Brain microvascular endothelial cell (primary cell): ENCODE results near the gene VRK1.

Experiments used
- DNase-seq: peaks from one replicate; pipeline ENCODE4 v3.0.0-alpha.2; 2020
- H3K27ac ChIP-seq: fragments of 250-450 bp; sonication (Bioruptor Pico); 2 replicates; pipeline ENCODE4 v1.5.1; 2020; ENCODE audit warnings: mild to moderate bottlenecking, moderate library complexity
- H3K27me3 ChIP-seq: fragments of 250-450 bp; sonication (Bioruptor Pico); replicated peaks from 2 replicates; pipeline ENCODE4 v1.5.1; 2020; ENCODE audit warnings: mild to moderate bottlenecking
- H3K36me3 ChIP-seq: fragments of 250-450 bp; sonication (Bioruptor Pico); replicated peaks from 2 replicates; pipeline ENCODE4 v1.5.1; 2020; ENCODE audit warnings: mild to moderate bottlenecking
- H3K4me3 ChIP-seq: 2 replicates; pipeline ENCODE4 v1.5.1; 2011; ENCODE audit warnings: low read depth, mild to moderate bottlenecking, control low read depth, low read length, moderate library complexity
- in situ Hi-C: cut with HindIII; loops from 2 replicates; pipeline ENCODE4 v1.10.0; 2017; ENCODE audit warnings: low sequenced_read_pairs, low pct_ligation_motif_present
- TF ChIP-seq, protein P1 (sequence below): IDR thresholded peaks from 2 replicates; pipeline ENCODE4 v1.5.1; 2011; ENCODE audit warnings: low read depth, mild to moderate bottlenecking, moderate library complexity, low read length, control low read depth, inconsistent platforms; ENCODE audit errors: missing control alignments

The VRK1 gene

DNA sequence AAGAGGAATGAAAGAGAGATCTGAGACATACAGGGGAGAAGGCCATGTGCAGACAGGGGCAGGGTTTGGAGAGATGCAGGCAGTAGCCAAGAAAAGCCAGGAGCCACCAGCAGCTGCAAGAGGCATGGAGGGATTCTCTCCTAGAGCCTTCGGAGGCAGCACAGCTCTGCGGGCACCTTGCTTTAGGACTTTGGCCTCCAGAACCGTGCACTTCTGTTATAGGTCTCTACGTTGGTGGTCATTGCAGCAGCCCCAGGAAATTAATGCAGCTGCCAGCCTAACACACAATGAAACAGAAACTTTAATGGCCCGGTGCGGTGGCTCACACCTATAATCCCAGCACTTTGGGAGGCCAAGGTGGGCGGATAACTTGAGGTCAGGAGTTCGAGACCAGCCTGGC lies 14.7 kb upstream of the VRK1 start:
- in situ Hi-C loops = no loop called here
- H3K27me3 ChIP-seq = no peaks in the 10 kb centered on the region
- TF ChIP-seq, protein P1, sequence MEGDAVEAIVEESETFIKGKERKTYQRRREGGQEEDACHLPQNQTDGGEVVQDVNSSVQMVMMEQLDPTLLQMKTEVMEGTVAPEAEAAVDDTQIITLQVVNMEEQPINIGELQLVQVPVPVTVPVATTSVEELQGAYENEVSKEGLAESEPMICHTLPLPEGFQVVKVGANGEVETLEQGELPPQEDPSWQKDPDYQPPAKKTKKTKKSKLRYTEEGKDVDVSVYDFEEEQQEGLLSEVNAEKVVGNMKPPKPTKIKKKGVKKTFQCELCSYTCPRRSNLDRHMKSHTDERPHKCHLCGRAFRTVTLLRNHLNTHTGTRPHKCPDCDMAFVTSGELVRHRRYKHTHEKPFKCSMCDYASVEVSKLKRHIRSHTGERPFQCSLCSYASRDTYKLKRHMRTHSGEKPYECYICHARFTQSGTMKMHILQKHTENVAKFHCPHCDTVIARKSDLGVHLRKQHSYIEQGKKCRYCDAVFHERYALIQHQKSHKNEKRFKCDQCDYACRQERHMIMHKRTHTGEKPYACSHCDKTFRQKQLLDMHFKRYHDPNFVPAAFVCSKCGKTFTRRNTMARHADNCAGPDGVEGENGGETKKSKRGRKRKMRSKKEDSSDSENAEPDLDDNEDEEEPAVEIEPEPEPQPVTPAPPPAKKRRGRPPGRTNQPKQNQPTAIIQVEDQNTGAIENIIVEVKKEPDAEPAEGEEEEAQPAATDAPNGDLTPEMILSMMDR = no peak
- H3K4me3 ChIP-seq = no peak overlapping the region
- H3K36me3 ChIP-seq = no peaks in the 10 kb centered on the region
- no peak overlapping the region for H3K27ac ChIP-seq
- DNase-seq = no peak

GRCh38 chr14:96783043-96783914 lies 13.9 kb upstream of the VRK1 start:
- no peak overlapping the region for H3K4me3 ChIP-seq
- in situ Hi-C loops = no loop called here
- no peaks in the 10 kb centered on the region for H3K36me3 ChIP-seq
- TF ChIP-seq, protein P1 = no peak
- DNase-seq = no peak
- no peak overlapping the region for H3K27ac ChIP-seq
- no peaks in the 10 kb centered on the region for H3K27me3 ChIP-seq

DNA sequence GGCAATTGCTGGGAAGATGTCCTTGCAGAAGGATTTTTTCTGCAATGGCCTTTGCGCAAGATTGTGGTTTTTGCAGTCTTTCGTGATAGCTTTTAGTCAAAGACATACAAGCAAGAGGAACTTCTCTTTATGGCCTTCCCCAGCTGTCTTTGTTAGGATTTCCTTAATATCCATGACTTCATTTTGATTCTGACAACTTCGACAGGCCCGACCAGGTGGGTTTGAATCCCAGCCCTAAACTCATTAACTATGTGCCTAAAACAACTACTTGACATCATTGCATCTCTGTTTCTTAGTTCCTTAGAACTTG lies 13.3 kb upstream of the VRK1 start:
- Histone ChIP-seq H3K27me3 (no peaks in the 10 kb centered on the region), H3K27ac (no peak overlapping the region), H3K4me3 (no peak overlapping the region), H3K36me3 (no peaks in the 10 kb centered on the region)
- TF ChIP-seq, protein P1 = no peak
- DNase-seq = no peak
- in situ Hi-C loops = no loop called here

- H3K27ac ChIP-seq = no peak overlapping the region
- no peaks in the 10 kb centered on the region for H3K36me3 ChIP-seq
- H3K27me3 ChIP-seq = no peaks in the 10 kb centered on the region
- in situ Hi-C loops = no loop called here
- no peak for DNase-seq
- no peak overlapping the region for H3K4me3 ChIP-seq
- TF ChIP-seq, protein P1 = no peak
Observed at GRCh38 chr14:96790186-96790585, 7.0 kb upstream of the VRK1 start.

DNA sequence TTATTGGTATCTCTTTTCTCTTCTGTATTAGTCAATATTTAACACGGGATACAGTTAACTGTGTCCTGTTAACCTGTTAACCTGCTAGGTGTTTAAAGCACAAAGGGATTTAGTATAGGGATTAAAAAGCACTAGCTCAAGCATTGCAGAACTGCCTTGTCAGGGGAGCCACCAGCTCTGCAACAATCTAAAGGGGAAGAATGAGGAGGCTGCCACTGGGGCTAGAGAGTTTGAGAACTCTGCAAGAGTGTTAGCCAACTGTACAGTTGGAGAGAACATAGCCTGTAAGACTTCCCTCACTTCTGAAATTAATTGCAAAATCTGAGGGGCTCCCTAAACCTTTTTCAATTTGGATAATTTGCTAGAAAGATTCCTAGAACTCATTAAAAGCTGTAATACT lies 6.5 kb upstream of the VRK1 start:
- no peaks in the 10 kb centered on the region for H3K27me3 ChIP-seq
- H3K36me3 ChIP-seq = no peaks in the 10 kb centered on the region
- no peak overlapping the region for H3K27ac ChIP-seq
- TF ChIP-seq, protein P1 = no peak
- in situ Hi-C loops = no loop called here
- DNase-seq = no peak
- H3K4me3 ChIP-seq = no peak overlapping the region

DNA sequence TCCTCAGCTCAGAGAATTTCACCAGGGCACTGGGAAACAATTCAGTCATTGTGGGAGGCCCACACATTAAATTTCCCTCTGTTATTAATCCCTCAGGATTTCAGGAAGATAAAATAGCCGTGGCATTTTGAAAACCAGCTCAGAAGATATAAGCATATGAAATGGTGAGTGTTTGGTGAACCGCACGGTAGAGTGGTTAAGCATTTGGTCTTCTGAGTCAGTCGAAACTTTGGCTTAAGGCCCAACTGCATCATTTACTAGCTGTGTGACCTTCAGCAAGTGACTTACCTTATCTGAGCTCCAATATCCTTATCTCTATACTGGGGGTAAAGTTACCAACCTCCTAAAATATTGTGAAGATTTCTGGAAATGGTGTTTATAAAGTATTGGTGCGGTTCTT lies 5.2 kb upstream of the VRK1 start:
- no peak for DNase-seq
- H3K36me3 ChIP-seq = no peaks in the 10 kb centered on the region
- TF ChIP-seq, protein P1 = no peak

More for the DNA sequence above, 5.2 kb upstream of the VRK1 start:
- no peak overlapping the region for H3K27ac ChIP-seq
- in situ Hi-C loops = no loop called here
- H3K4me3 ChIP-seq = no peak overlapping the region
- no peaks in the 10 kb centered on the region for H3K27me3 ChIP-seq
